Cardiac fibroblast (primary cell): ENCODE measurements around the gene GABRG3.
A peak's percentile ranks its signal among the peaks of the same experiment; 100 is the strongest.
"Not testable (repeated sequence)": the region's sequence is repeated elsewhere in the genome, so short reads cannot be mapped to it uniquely, and the experiment has no call there.

Experiments used
- DNase-seq, 2 donors: peaks; one replicate each; pipeline versions ENCODE4 v3.0.0 to v3.0.0-alpha.2; 2010; ENCODE audit warnings: low read depth in 2 of 2
- H3K4me3 ChIP-seq, 2 donors: replicated peaks in 1 of 2; 1 replicate in 1 of 2; 2 replicates in 1 of 2; pipeline ENCODE4 v1.5.1; 2011; ENCODE audit warnings: low read depth in 2 of 2, low read length in 2 of 2, mild to moderate bottlenecking in 2 of 2, moderate library complexity in 1 of 2
- CTCF ChIP-seq: IDR thresholded peaks from one replicate; pipeline ENCODE4 v1.5.1; 2011; ENCODE audit warnings: low read depth, mild to moderate bottlenecking, low read length, inconsistent platforms

Gene GABRG3

GRCh38 chr15:27358751-27359434 lies 387.9 kb downstream of the GABRG3 start:
- H3K4me3 ChIP-seq, result no peak overlapping the region
- TF ChIP-seq CTCF, result peak; percentile 29
- DNase-seq, result peak in 1 of 2 donors; percentile 3

GRCh38 chr15:27359586-27359985 lies 388.6 kb downstream of the GABRG3 start:
- DNase-seq, result no peak
- no peak for TF ChIP-seq CTCF
- no peak overlapping the region for H3K4me3 ChIP-seq

- no peak for DNase-seq
- TF ChIP-seq CTCF, result no peak
- H3K4me3 ChIP-seq, result no peak overlapping the region
Measured at GRCh38 chr15:27360316-27360715, 389.3 kb downstream of the GABRG3 start.

GRCh38 chr15:27361438-27361837 lies 390.5 kb downstream of the GABRG3 start:
- TF ChIP-seq CTCF, result no peak
- DNase-seq, result no peak
- no peak overlapping the region for H3K4me3 ChIP-seq

GRCh38 chr15:27365456-27365855 lies 394.5 kb downstream of the GABRG3 start:
- no peak for TF ChIP-seq CTCF
- H3K4me3 ChIP-seq, result no peak overlapping the region
- no peak for DNase-seq

- H3K4me3 ChIP-seq, DNase-seq: not testable (repeated sequence)
Measured at GRCh38 chr15:27377391-27377790, 406.4 kb downstream of the GABRG3 start.

GRCh38 chr15:27382361-27383025 lies 411.5 kb downstream of the GABRG3 start:
- TF ChIP-seq CTCF, result no peak
- no peak for DNase-seq
- H3K4me3 ChIP-seq, result no peak overlapping the region
